GM19099 (cell line): ENCODE results near the gene MAG.
A peak's percentile ranks its signal among the peaks of the same experiment; 100 is the strongest.

ENCODE experiments used
- POLR2A ChIP-seq: IDR thresholded peaks from 3 replicates; pipeline ENCODE4 v1.6.1; 2011; ENCODE audit warnings: low read depth; ENCODE audit not compliant: insufficient read length; ENCODE audit errors: extremely low read depth

MAG gene

GRCh38 chr19:35314858-35315470 is 23.0 kb downstream of the MAG start:
- TF ChIP-seq POLR2A = no peak

DNA sequence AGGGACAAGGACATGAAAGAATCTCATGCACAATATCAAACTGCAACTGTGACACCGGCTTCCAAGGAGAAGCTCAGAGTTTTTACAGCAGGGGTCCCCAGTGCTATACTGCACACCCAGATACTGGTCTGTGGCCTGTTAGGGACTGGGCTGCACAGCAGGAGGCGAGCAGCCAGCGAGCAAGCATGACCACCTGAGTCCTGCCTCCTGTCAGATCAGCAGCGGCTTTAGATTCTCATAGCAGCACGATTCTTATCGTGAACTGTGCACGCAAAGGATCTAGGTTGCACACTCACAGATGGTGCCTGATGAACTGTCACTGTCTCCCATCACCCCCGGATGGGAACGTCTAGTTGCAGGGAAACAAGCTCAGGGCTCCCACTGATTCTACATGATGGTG is 23.9 kb downstream of the MAG start:
- no peak for TF ChIP-seq POLR2A

DNA sequence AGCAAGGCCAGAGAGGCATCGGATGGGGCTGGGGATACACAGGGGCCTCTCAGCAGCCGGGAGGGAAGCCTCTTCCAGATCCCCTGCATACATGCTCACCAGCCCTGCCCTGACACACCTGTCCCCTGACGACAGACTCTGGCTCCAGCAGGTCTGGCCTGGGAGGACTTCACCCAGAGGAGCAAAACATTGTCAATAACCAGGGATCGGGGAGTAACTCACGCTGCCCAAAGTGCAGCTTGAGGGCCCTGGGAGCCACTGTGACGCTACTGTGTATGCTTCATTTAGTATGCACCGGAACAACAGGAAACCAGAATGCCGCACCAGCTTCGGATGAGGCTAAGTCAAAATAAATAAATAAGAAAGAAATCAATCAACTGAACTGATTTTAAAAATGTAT is 24.6 kb downstream of the MAG start:
- TF ChIP-seq POLR2A = no peak

- no peak for TF ChIP-seq POLR2A
Observed at GRCh38 chr19:35317464-35318043, 25.6 kb downstream of the MAG start.

- no peak for TF ChIP-seq POLR2A
Observed at GRCh38 chr19:35318679-35319448, 26.9 kb downstream of the MAG start.

DNA sequence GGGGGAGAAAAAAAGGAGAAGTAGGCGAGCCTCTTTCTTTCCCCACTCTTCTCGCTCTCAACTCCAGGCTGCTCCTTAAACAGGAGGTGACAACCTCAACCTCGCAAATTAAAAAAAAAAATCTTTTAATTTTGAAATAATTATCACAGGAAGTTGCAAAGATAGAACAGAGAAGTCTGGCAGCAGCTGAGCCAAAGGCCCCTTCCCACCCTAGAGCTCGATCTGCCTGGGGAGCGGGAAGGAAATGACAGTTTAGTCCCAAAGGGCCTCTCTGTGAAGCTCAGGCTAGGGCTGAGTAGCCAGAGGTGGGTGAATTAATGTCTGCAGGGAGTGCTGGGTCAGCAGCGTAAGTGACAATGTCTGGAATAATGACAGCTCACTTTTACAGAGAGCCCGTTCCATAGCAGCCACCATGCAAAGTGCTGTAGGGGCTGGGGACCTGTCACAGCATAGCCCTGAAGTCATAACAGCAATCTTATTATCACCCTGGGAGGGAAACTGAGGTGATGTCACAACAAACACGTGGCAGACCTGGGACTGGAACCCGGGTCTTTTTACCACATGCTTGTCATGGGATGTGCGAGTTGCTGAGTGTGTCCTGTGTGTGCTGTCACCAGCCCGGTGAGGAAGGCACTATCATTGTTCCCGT is 28.2 kb downstream of the MAG start:
- TF ChIP-seq POLR2A = no peak

- TF ChIP-seq POLR2A = no peak
Observed at GRCh38 chr19:35321291-35321690, 29.3 kb downstream of the MAG start.

- no peak for TF ChIP-seq POLR2A
Observed at GRCh38 chr19:35322014-35322413, 30.1 kb downstream of the MAG start.

GRCh38 chr19:35327642-35328041 is 35.7 kb downstream of the MAG start:
- TF ChIP-seq POLR2A = no peak

- peak; percentile 93 for TF ChIP-seq POLR2A
Observed at GRCh38 chr19:35328851-35329285, 36.9 kb downstream of the MAG start, which contains the start of gene CD22. CD22 (plus strand) TSS chr19:35329187; CDS start chr19:35332041, 2,854 bp downstream.

DNA sequence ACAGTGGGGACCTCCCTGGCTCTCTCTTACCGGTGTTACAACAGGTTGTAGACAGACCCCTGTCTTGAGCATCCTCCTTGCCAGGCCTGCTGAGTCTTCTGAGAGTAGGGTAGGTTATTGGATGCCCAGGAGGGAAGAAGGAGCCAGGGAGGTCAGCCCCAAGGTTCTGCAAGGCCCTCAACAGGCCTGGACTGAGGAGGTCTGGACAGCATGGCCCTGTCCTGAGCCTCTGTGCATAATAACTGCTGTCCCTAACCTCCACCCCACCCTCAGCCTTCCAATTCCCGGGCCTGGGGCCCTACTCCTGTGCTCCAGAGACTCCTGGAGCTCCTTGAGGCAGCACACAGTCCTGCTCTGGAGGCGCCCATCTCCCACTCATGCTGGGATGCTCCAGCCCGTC is 37.4 kb downstream of the MAG start:
- no peak for TF ChIP-seq POLR2A

GRCh38 chr19:35330475-35330874 is 38.5 kb downstream of the MAG start:
- peak; percentile 51 for TF ChIP-seq POLR2A

DNA sequence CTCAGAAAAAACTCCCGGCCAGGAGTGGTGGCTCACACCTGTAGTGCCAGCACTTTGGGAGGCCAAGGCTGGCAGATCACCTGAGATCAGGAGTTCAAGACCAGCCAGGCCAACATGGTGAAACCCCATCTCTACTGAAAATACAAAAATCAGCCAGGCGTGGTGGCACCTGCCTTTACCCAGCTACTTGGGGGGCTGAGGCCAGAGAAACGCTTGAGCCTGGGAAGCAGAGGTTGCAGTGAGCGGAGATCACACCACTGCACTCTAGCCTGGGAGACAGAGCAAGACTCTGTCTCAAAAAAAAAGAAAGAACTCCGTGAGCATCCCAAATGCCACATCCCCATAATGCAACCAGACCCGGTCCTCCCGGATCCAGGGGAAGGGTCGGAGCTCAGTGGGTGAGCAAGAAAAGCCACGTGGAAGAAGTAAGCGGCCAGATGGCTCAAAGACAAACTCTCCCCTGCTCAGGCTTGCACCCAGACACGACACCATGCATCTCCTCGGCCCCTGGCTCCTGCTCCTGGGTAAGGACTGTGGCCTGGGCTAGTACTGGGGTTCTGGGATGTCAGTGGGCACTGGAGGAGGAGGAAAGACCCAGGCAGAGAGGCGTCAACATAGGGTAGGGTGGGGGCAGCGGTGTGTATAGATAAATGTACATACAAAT is 39.7 kb downstream of the MAG start:
- peak; percentile 38 for TF ChIP-seq POLR2A

GRCh38 chr19:35332817-35333216 is 40.9 kb downstream of the MAG start:
- peak; percentile 63 for TF ChIP-seq POLR2A

- TF ChIP-seq POLR2A = peak; percentile 30
Observed at GRCh38 chr19:35334144-35334753, 42.3 kb downstream of the MAG start.
